H1 (cell line): ENCODE measurements around the gene ASCC1.

ENCODE experiments used
- CEBPB ChIP-seq: IDR thresholded peaks from 2 replicates; pipeline ENCODE4 v1.6.1; 2012; ENCODE audit warnings: low read depth, low read length
- CTCF ChIP-seq, 3 experiments: IDR thresholded peaks; 1 replicate in 2 of 3; 2 replicates in 1 of 3; pipeline versions ENCODE4 v1.5.1 to v1.6.1; 2011; ENCODE audit warnings: low read length in 3 of 3, mild to moderate bottlenecking in 3 of 3, inconsistent platforms in 2 of 3, low read depth in 1 of 3, moderate library complexity in 1 of 3; ENCODE audit not compliant: insufficient read depth in 1 of 3; ENCODE audit errors: control extremely low read depth in 1 of 3
- EP300 ChIP-seq, 2 experiments: IDR thresholded peaks; 1 replicate in 1 of 2; 2 replicates in 1 of 2; pipeline ENCODE4 v1.6.1; 2011 to 2012; ENCODE audit warnings: low read depth in 2 of 2, low read length in 2 of 2, mild to moderate bottlenecking in 2 of 2, borderline replicate concordance in 1 of 2, inconsistent platforms in 1 of 2, moderate library complexity in 1 of 2
- FOSL1 ChIP-seq: IDR thresholded peaks from 2 replicates; pipeline ENCODE4 v1.6.1; 2011; ENCODE audit warnings: mild to moderate bottlenecking, low read depth, low read length, moderate library complexity; ENCODE audit not compliant: insufficient read depth
- GTF2F1 ChIP-seq: IDR thresholded peaks from 2 replicates; pipeline ENCODE4 v1.6.1; 2012; ENCODE audit warnings: low read depth, low read length, improper control_type of control experiment, borderline replicate concordance
- NRF1 ChIP-seq: IDR thresholded peaks from 2 replicates; pipeline ENCODE4 v1.6.1; 2011; ENCODE audit warnings: mild to moderate bottlenecking, low read depth, low read length, improper control_type of control experiment
- POLR2A ChIP-seq, 2 experiments: IDR thresholded peaks; 1 replicate in 1 of 2; 2 replicates in 1 of 2; pipeline ENCODE4 v1.6.1; 2011; ENCODE audit warnings: low read depth in 2 of 2, low read length in 2 of 2, mild to moderate bottlenecking in 2 of 2; ENCODE audit errors: control extremely low read depth in 1 of 2
- POLR2AphosphoS5 ChIP-seq: IDR thresholded peaks from 2 replicates; pipeline ENCODE4 v1.6.1; 2011; ENCODE audit warnings: low read depth, low read length
- RFX5 ChIP-seq: IDR thresholded peaks from 2 replicates; pipeline ENCODE4 v1.6.1; 2011; ENCODE audit warnings: low read depth, low read length, improper control_type of control experiment, borderline replicate concordance
- TAF1 ChIP-seq: IDR thresholded peaks from 2 replicates; pipeline ENCODE4 v1.6.1; 2011; ENCODE audit warnings: mild to moderate bottlenecking, low read depth, low read length
- YY1 ChIP-seq: IDR thresholded peaks from 2 replicates; pipeline ENCODE4 v1.6.1; 2011; ENCODE audit warnings: low read depth, mild to moderate bottlenecking, low read length

GRCh38 chr10:72132854-72133253, 83.2 kb downstream of the ASCC1 start:
- TF ChIP-seq CTCF (IDR thresholded peaks at IDR 0.05; ENCODE audit: control extremely low read depth in 1 of 3, insufficient read depth in 1 of 3, low read depth in 1 of 3, low read length in 3 of 3) (no peak), POLR2AphosphoS5 (no peak), RFX5 (no peak), EP300 (IDR thresholded peaks at IDR 0.05; ENCODE audit: borderline replicate concordance in 1 of 2, low read depth in 2 of 2, low read length in 2 of 2) (no peak), GTF2F1 (no peak), FOSL1 (no peak), TAF1 (no peak), POLR2A (IDR thresholded peaks at IDR 0.05; ENCODE audit: control extremely low read depth in 1 of 2, low read depth in 2 of 2, low read length in 2 of 2) (no peak), NRF1 (no peak), YY1 (no peak), CEBPB (no peak)
